GM21447 (cell line): ENCODE data around the gene ANO4.

ENCODE experiments used
- ATAC-seq: cut with Tn5 transposase; IDR thresholded peaks from one replicate; pipeline ENCODE4 v1.9.1; 2021; ENCODE audit not compliant: unreplicated experiment

The ANO4 gene

GRCh38 chr12:100801320-100801719 lies 6.7 kb downstream of the ANO4 start:
- no peak for ATAC-seq

- no peak for ATAC-seq
Measured at GRCh38 chr12:100808777-100809176, 14.2 kb downstream of the ANO4 start.

GRCh38 chr12:100820314-100820713 lies 25.7 kb downstream of the ANO4 start:
- ATAC-seq: no peak

GRCh38 chr12:100823963-100824362 lies 29.4 kb downstream of the ANO4 start:
- no peak for ATAC-seq

GRCh38 chr12:100824476-100824875 lies 29.9 kb downstream of the ANO4 start:
- no peak for ATAC-seq

GRCh38 chr12:100826323-100826722 lies 31.7 kb downstream of the ANO4 start:
- no peak for ATAC-seq

- ATAC-seq: peak; percentile 53
Measured at GRCh38 chr12:100827901-100828520, 33.4 kb downstream of the ANO4 start.

GRCh38 chr12:100830003-100830795 lies 35.6 kb downstream of the ANO4 start:
- no peak for ATAC-seq

- ATAC-seq: no peak
Measured at GRCh38 chr12:100833282-100833681, 38.7 kb downstream of the ANO4 start.

- ATAC-seq: no peak
Measured at GRCh38 chr12:100840748-100841147, 46.2 kb downstream of the ANO4 start.

- no peak for ATAC-seq
Measured at GRCh38 chr12:100842156-100842555, 47.6 kb downstream of the ANO4 start.

GRCh38 chr12:100843061-100843460 lies 48.5 kb downstream of the ANO4 start:
- no peak for ATAC-seq

GRCh38 chr12:100845095-100845494 lies 50.5 kb downstream of the ANO4 start:
- no peak for ATAC-seq

- no peak for ATAC-seq
Measured at GRCh38 chr12:100851637-100852036, 57.1 kb downstream of the ANO4 start.

GRCh38 chr12:100857418-100857817 lies 62.8 kb downstream of the ANO4 start:
- ATAC-seq: no peak

GRCh38 chr12:100857971-100858370 lies 63.4 kb downstream of the ANO4 start:
- ATAC-seq: no peak

- ATAC-seq: no peak
Measured at GRCh38 chr12:100858656-100859055, 64.1 kb downstream of the ANO4 start.

GRCh38 chr12:100859063-100859627 lies 64.6 kb downstream of the ANO4 start:
- ATAC-seq: no peak

- ATAC-seq: no peak
Measured at GRCh38 chr12:100860611-100861010, 66.0 kb downstream of the ANO4 start.

- ATAC-seq: no peak
Measured at GRCh38 chr12:100862676-100863075, 68.1 kb downstream of the ANO4 start.

- ATAC-seq: no peak
Measured at GRCh38 chr12:100864366-100864765, 69.8 kb downstream of the ANO4 start.
